Activated CD8-positive, alpha-beta memory T cell treated with anti-CD3 and anti-CD28 coated beads, Interleukin-2, amount 50 U/mL, for 24 hours (primary cell): ENCODE data around the gene HNF1B.
"Not testable (repeated sequence)": the region's sequence is repeated elsewhere in the genome, so short reads cannot be mapped to it uniquely, and the experiment has no call there.

ENCODE experiments used
- DNase-seq: peaks from one replicate; pipeline ENCODE4 v3.0.0-alpha.2; 2020; ENCODE audit errors: extremely low read depth

Gene HNF1B

DNA sequence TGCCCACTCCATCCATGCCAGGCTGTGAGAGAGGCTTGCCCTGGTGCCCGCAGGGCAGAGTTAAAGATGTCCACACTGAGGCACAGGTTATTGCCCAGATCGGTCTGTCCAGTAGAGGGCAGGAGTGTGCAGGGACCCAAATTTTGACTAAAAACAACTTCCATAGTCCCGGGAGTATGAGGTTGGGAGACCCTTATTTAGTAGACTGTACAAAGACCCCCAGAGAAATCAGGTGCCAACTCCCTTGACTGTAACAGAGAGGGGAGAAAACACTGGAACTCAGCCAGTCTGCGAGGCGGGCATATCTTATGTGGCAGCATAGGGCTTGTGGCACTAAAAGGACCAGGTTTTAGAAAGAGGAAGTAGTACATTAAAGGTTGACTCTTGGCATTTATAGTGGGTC is 43.4 kb downstream of the HNF1B start:
- no peak for DNase-seq

DNA sequence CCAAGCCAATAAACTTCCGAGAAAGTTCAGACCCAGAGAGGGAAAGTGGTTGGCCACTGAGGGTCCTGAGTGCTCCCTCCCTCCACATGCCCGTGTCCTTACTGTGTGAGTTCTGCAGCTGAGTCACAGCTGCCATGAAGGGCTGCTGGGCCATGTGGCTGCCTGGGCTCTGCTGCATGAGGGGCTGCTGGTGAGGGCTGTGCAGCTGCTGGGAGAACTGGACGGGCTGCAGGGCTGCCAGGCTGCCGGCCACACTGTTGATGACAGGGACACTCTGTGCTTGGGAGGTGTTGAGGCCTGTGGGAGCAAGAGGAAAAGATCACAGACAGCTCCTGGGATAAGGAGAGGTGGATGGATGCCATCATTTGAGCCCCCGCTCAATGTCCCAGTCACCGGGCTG is 44.0 kb downstream of the HNF1B start:
- DNase-seq, result no peak

DNA sequence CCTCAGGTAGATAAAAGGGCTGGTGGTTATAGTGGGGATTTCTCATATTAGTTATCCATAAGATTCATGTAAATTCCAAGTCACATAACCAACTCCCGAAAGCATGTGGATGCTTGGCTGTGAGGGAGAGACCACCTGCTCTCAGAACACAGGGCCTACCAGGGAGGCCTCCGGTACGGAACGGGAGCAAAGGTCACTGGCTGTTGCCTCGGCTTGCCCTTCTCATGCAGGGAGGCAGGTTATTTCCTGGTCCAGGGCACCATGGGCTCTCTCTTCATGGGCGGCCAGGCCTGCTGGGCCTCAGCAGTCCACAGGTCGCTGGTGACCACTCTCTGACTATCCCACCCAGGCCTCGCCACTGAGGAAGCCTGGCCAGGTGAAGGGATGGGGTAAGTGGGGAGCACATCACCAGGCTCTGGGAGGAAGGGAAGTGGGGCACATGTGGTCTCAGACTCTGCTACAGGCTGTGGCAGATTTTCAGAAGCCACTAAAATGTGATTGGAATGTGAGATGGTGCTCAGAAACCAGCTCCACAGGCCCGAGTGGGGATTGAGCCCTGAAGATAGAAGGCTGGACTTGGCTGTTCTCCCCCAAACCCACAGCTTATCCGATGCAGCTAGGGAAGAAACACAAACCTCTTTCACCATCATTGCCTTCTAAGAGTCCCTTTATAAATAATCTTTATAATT is 45.4 kb downstream of the HNF1B start:
- no peak for DNase-seq

DNA sequence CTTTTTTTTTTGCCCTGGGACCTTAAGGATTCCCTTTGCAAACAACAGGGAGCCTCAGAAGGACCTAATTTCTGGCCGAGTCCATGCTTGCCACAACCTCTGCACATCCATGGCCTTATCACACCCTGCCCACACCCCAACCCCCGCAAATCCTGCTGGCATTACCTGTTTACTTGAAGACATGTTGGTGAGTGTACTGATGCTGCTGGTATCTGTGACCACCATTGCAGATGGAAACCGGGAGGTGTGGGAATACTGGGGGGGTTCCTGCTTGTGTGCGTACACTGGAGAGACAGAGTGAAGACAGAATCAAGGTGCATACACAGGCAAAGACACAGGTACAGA is 46.0 kb downstream of the HNF1B start:
- DNase-seq, result no peak

DNA sequence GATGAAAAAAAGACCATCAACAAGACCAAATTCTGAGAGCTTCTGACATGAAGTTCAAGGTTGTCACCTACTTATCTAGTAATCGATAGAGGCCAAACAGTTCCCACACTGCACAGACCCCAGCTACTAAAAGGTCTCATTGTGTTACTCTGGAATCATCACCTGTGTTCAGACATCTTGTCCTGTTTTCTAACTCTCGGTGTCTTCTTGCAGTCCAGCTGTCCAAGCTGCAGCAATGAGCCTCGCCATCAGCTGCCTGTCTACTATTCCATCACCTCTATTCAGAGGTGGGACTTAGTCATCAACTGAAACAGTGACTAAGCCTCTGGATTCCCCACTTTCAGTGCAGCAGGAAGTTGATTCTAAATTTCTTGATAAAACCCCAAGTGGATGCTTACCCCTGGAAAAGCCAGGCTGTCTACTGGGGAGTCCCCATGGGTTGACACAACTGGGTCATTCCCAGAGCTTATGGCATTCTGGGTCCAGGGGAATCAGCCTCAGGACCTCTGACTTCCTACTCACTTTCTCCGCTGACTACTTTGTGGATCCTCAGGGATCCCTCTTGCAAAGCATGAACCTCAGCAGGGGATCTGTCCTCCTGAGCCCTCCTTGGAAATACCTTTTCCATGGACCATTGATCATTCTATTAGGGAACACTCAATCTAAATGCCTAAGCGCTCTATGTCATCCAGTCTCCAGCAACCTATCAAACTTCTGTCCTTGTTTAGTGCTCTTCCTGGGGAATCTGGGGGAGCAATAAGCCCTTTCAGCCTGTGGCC is 46.5 kb downstream of the HNF1B start:
- DNase-seq, result no peak

DNA sequence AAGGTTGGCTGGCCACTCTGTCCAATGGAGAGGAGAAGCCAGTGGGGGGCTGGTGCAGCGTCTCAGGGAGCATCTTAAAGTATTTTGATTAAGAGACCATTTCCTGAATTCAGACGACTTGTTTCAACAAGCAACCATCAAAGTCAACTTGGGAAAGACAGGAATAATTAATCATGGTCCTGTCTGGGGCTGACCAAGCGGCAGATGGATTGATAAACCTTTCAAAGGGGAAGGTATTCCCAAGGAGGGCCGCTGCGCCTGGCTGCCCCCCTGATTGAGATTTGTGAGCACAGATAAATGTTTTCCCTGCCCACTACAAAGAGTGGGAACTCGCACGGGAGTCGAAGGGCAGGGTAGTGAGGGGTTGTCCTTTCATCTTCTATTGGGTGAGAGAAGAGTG is 47.5 kb downstream of the HNF1B start:
- no peak for DNase-seq

DNA sequence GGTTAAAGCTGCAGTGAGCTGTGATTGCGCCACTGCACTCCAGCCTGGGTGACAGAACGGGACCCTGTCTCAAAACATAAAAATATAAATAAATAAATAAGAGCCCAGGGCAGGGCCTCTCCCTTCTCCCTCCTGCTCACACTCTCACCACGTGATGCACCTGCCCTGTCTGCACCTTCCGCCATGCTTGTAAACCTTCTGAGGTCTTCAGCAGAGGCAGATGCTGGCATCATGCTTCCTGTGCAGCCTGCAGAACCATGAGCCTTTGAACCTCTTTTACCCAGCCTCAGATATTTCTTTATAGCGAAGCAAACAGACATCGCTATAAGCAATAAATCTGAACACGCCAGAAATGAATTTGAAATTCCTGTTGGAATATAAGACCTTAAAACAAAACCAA is 48.5 kb downstream of the HNF1B start:
- no peak for DNase-seq

DNA sequence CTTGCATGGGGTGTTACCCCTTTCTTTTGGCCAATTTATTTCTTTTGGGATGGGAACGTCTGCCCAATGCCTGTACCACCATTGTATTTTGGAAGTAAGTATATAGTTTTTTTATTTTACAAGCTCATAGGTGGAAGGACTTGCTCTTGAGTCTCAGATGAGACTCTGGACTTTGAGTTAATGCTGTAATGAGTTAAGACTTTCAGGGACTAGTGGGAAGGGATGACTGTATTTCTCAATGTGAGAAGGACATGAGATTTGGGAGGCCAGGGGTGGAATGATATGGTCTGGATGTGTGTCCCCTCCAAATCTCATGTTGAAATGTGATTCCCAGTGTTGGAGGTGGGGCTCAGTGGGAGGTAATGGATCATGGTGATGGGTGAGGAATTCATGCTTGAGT is 49.1 kb downstream of the HNF1B start:
- no peak for DNase-seq

DNA sequence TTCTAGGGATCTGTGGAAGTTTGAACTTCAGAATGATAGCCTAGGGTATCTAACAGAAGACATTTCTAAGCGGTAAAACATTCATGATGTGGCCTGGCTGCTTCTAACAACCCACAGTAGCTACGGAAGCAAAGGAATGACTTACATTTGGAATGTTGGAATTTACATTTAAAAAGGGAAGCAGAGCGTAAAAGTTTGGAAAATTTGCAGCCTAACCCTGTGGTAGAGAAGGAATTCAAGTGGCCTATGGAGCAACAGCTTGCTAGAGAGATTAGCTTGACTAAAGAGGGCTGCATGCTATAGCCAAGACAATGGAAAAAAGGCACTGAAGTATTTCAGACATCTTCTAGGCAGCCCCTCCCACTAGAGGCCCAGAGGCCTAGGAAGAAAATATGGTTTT is 50.1 kb downstream of the HNF1B start:
- DNase-seq, result no peak

DNA sequence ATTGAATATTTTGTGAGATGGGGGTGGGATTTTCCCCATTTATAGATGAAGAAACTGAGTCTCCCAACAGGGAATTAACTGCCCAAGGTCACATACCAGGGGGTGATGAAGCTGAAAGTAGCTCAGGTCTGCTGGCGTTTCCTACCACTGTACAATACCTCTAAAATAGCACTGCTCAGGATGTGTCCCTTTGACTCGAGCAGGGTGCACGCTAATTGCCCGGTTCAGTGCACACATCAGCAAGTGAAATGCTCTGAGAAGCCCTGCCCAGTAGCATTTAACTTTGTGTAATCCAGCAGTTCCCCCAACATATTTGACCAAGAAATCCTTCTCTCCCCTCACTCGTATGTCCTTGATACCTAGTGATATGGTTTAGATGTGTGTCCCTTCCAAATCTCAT is 51.5 kb downstream of the HNF1B start:
- no peak for DNase-seq

DNA sequence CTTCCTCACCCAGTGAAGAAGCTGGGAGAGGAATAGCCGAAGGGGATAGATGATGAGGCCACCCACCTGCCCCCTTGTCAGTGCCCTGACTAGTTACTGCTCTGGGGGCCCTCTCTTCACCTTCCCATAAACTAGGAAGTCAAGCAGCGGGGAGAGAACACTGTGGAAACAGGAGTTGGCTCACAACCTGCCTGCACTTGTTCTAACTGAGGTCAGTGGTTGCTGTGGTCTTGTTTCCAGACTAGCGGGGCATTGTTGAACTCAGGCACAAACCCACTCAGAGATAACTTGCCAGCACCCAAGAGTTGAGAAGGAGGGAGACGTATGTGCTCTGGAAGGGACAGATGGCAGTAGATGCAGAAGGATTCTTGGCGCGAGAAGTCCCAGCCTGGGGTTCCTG is 53.1 kb downstream of the HNF1B start:
- DNase-seq, result no peak

DNA sequence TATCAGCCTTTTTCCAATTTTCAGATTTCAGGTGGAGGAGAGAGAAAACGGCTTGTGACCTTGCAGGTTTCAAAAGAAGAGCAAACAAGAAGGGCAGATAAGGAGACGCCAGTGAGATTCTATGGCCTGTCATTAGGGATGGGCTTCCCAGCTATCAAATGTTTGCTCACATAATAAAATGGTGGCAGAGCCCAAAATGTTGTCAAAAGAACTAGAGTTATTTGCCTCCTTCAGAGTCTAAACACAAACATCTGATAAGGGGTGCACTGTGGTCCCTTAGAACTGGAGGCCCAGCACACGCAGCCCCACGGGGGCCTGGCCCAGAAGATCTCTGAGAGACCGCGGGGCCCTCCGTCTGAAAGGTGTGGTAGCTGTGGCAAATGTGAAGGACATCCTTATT is 55.5 kb downstream of the HNF1B start:
- no peak for DNase-seq

DNA sequence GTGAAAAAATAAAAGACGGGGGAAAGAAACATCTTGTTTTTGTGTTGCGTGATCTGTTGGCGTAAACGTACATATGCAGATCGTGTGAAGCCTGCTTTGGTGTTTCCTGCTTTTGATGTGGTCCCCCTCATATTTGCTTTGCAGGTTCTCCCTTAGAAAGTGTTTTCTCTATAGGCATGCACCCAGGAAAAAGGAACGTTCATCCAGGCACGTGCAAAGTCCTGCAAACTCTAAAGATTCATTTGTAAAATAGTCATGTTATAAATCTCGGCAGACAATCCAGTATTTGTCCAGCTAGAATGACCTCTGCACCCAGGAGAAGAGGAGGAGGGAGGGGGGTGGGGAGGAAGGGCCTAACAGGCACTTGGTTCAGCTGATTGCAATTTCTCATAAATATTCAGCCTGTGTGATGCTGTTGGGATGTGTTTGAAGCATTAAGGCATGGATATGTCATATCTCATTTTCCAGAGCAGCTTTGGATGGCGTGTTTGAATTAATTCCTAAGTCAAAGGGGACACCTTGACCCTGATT is 61.3 kb downstream of the HNF1B start:
- DNase-seq, result no peak

DNA sequence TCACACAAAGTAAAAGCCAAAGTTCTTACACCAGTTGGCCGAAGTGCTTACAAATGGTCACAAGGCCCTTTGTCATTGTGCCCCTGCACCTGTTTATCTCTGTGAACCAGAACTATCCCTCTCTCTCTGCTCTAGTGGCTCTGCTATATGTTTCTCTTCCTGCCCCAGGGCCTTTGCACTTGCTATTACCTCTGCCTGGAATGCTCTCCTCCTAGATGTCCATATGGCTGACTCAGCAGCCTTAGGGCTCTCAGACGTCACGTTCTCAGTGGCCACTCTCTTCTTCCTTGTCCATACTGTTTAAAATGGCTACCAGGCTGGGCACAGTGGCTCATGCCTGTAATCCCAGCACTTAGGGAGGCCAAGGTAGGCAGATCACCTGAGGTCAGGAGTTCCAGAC is 62.9 kb downstream of the HNF1B start:
- DNase-seq, result no peak

DNA sequence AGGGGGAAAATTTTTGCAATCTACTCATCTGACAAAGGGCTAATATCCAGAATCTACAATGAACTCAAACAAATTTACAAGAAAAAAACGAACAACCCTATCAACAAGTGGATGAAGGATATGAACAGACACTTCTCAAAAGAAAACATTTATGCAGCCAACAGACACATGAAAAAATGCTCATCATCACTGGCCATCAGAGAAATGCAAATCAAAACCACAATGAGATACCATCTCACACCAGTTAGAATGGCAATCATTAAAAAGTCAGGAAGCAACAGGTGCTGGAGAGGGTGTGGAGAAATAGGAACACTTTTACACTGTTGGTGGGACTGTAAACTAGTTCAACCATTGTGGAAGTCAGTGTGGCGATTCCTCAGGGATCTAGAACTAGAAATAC is 64.9 kb downstream of the HNF1B start:
- not testable (repeated sequence) for DNase-seq

DNA sequence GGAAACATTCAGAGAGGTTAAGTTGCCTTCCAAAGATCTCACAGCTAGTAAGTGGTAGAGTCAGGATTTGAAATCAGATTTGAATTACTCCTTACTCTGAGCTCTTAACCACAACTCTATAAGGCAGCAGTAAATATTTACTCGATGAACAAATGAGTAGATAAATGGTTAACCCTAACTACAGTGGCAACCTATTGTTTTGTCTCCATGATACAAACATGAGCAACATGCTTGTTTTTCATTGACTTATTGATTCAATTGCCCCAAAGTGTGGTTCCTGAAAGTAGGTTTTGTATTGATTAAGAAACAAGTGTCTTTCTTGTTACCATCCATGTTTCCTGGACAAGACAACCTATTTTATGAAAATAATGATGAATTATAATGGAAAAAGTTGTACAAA is 66.8 kb downstream of the HNF1B start:
- no peak for DNase-seq

DNA sequence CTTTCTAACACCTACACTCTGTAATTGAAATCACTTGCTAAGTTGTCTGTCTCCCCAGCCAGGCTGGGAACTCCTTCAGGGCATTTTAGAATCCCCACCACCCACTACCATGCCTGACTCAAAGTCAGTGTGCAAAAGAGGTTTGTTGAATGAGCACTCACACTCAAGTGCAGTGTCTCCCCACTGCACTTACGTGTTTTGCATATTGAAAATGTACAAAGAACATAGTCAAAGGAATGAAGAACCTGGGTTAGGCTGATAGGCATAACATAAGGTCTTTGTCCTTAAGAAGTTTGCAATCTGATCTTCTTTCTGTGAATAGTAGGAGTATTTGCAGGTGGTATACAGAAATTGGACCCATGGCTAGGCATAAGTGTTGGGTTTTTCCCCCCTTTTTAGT is 67.8 kb downstream of the HNF1B start:
- DNase-seq, result no peak

DNA sequence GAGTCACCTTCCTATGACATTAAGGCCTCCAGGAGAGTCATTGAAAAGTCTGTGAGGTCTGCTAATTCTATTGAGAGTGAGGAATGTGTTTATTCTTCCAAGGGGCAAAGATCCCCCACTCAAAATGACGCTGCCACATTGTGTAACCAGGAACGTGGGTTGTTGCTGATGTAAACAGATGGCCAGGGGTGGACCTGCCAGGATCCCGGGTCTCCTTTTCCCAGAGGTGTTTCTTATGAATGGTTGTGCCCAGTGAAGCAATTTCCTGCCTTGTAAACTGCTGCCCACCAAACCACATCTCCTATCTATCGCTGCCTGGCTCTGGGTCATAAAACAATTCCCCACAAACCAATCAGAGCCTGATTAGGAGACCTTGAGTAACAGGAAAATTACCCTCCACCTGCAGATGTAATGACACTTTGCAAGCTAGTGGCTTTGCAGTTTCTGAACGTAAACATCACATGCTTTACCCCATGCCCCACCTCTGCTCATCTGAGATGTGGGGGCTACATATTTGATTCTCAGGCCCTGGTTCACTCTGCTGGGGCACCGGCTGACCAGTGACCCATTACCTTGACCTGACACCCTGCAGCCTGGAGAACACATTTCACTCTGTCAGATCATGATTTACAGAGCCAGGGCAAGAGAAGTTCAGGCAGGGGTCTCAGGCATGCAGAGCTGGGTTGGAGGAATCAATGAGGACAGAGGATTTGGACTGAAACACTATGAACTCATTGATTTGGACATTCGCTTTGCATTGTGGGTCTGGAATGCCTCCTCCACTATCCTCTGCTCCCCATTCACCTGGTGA is 68.5 kb downstream of the HNF1B start:
- no peak for DNase-seq

DNA sequence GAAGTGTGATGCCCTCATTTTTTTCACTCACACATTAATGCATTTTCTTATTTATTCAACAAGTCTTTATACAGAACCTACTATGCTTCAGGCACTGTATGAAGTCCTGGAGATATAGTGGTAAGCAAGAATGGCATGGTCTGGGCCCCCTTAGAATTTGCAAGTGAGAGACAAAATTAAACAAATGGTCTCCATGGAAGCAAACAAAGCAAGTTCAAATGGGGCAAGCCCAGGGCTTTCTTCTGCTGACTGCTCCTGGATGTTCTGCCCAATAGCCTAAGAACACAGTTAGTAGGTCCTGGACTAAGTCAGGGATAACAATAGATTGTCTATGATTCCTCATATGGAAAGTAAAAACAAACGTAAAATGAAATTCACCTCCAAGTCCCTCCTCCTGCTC is 70.3 kb downstream of the HNF1B start:
- DNase-seq, result no peak

DNA sequence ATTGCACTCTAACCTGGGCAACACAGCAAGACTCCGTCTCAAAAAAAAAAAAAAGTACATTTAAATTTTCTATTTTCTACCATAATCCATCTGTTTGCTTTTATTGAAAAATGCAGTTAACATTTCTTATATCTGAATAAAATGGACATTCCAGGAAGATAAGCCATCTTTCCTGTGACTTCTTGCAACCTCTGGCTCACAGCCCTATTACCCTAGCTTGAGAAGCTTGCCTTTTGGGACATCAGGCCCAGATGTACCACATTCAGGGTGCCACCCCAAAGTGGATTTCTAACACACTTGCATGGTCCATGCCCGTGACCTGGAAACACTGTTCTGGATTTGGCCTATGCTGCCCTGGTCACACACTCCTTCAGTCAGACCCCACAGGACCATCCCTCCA is 71.5 kb downstream of the HNF1B start:
- no peak for DNase-seq

DNA sequence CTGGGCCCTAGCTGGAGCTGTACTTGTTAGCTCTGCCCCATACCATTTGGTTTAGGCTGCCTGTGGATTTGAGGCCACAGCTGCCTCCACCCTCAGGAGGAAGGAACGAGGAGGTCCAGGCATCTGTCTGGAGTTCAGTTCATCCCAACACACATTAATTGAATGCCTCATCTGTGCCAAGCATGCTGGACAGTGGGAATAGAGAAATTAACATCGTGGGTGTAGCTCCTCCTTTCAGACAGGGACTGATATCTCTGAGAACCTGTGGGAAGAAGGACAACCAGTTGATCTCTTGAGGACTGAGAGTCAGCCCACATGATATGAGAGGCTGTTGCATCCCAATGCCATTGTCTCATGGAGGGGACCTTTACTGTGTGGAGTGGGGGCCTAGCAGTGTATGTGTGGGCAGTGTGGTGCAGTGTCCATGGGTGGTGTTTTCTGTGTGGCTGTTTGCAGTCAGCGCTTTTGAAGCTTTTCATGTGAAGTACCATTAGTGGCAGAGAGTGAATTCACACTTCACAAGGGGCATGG is 72.2 kb downstream of the HNF1B start:
- no peak for DNase-seq

DNA sequence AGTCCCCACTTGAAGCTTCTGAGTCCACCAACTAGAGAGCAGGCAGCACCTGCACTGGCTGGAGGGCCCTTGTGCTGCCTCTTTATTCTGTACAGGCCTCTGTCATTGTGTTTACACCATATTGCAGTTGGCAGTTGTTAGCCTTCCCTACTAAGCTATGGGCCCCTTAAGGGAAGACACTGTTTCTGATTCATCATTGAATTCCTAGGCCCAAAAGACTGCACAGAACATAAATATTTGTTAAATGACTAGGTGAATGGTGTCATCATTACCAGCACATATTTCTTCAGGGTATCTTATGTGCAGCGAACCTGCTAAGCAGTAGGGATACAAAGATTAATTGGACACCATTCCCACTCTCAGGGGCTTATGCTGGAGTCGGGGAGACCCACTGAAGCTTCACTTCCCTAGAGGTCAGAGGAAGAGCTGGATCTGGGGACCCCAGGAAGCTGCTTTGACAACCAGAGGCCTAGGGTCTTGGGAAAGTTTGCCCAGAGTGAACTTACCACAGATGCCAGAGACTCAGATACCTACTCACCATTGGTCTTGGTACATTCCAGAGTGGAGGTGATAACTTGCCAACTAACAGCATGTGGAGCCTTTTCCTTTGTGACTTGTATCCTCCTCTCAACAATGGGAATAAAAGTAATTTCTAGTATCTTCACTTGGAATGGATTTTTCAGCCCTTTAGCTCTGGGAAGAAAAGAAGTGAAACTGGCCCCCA is 72.9 kb downstream of the HNF1B start:
- DNase-seq, result no peak
